Endothelial cell (in vitro differentiated cells): ENCODE results near the gene SMDT1. TPM values are rescaled to one million over a fixed set of nuclear protein-coding genes. Genes with fewer than 3 reads are reported as not detected.

ENCODE experiments used
- DNase-seq: peaks from one replicate; pipeline ENCODE4 v3.0.0; 2021; ENCODE audit warnings: low spot score
- H3K27ac Mint-ChIP-seq: one replicate; pipeline ENCODE4 v1.8.0; 2021; ENCODE audit warnings: mixed read lengths, inconsistent platforms; ENCODE audit not compliant: unreplicated experiment
- H3K27me3 Mint-ChIP-seq: one replicate; pipeline ENCODE4 v1.8.0; 2021; ENCODE audit warnings: mild to moderate bottlenecking, moderate library complexity, mixed read lengths, inconsistent platforms; ENCODE audit not compliant: unreplicated experiment
- H3K36me3 Mint-ChIP-seq: one replicate; pipeline ENCODE4 v1.8.0; 2021; ENCODE audit warnings: mild to moderate bottlenecking, low read depth, mixed read lengths, inconsistent platforms; ENCODE audit not compliant: unreplicated experiment
- H3K4me1 Mint-ChIP-seq: one replicate; pipeline ENCODE4 v1.8.0; 2021; ENCODE audit warnings: mild to moderate bottlenecking, mixed read lengths, inconsistent platforms; ENCODE audit not compliant: unreplicated experiment
- H3K4me3 Mint-ChIP-seq: one replicate; pipeline ENCODE4 v1.8.0; 2021; ENCODE audit warnings: mild to moderate bottlenecking, mixed read lengths, inconsistent platforms; ENCODE audit not compliant: unreplicated experiment
- H3K9me3 Mint-ChIP-seq: one replicate; pipeline ENCODE4 v1.8.0; 2021; ENCODE audit warnings: mixed read lengths, inconsistent platforms; ENCODE audit not compliant: unreplicated experiment
- CTCF ChIP-seq: fragments of 200-600 bp; sonication (generic); IDR thresholded peaks from one replicate; pipeline ENCODE4 v1.5.0; 2021; ENCODE audit warnings: antibody characterized with exemption; ENCODE audit not compliant: unreplicated experiment
- total RNA-seq: library from RNA; stranded (reverse); fragmentation: NEBNext Ultra II Directional; extraction: Animal tissue kit (Norgen Biotek cat#: 25700); gene quantifications from one replicate; pipeline ENCODE4 v1.2.1, GENCODE V29; 2021; ENCODE audit not compliant: unreplicated experiment

Gene SMDT1
- total RNA-seq, 1 donor from 2014 or later: 61.1 TPM

GRCh38 chr22:42080287-42080686 lies 787 bp downstream of the SMDT1 start:
- peaks cover 5% of the 10 kb centered on the region for H3K27me3 Mint-ChIP-seq
- TF ChIP-seq CTCF: no peak
- H3K4me3 Mint-ChIP-seq: peak overlapping the region; percentile 97
- H3K4me1 Mint-ChIP-seq: peaks cover 25% of the 10 kb centered on the region
- H3K36me3 Mint-ChIP-seq: peaks cover 14% of the 10 kb centered on the region
- H3K27ac Mint-ChIP-seq: peak overlapping the region; percentile 84
- DNase-seq: no peak
- H3K9me3 Mint-ChIP-seq: no peaks in the 10 kb centered on the region

GRCh38 chr22:42083119-42083518 lies 3.6 kb downstream of the SMDT1 start:
- TF ChIP-seq CTCF: no peak
- no peaks in the 10 kb centered on the region for H3K9me3 Mint-ChIP-seq
- H3K27ac Mint-ChIP-seq: no peak overlapping the region
- no peak for DNase-seq
- H3K4me3 Mint-ChIP-seq: no peak overlapping the region
- peaks cover 19% of the 10 kb centered on the region for H3K4me1 Mint-ChIP-seq
- H3K27me3 Mint-ChIP-seq: peaks cover 5% of the 10 kb centered on the region
- H3K36me3 Mint-ChIP-seq: peaks cover 17% of the 10 kb centered on the region

GRCh38 chr22:42084874-42085273 lies 5.4 kb downstream of the SMDT1 start:
- Mint-ChIP-seq H3K36me3 (peaks cover 26% of the 10 kb centered on the region), H3K9me3 (no peaks in the 10 kb centered on the region), H3K27ac (no peak overlapping the region), H3K4me1 (peaks cover 15% of the 10 kb centered on the region), H3K27me3 (peaks cover 2% of the 10 kb centered on the region), H3K4me3 (no peak overlapping the region)
- no peak for TF ChIP-seq CTCF
- DNase-seq: no peak

GRCh38 chr22:42086051-42086450 lies 6.6 kb downstream of the SMDT1 start:
- TF ChIP-seq CTCF: no peak
- Mint-ChIP-seq H3K9me3 (no peaks in the 10 kb centered on the region), H3K4me1 (peaks cover 8% of the 10 kb centered on the region), H3K27ac (no peak overlapping the region), H3K36me3 (peaks cover 26% of the 10 kb centered on the region), H3K4me3 (peak overlapping the region; percentile 31), H3K27me3 (peaks cover 2% of the 10 kb centered on the region)
- no peak for DNase-seq

- H3K9me3 Mint-ChIP-seq: no peaks in the 10 kb centered on the region
- peaks cover 2% of the 10 kb centered on the region for H3K27me3 Mint-ChIP-seq
- H3K36me3 Mint-ChIP-seq: peaks cover 12% of the 10 kb centered on the region
- peak within 1 kb of the TSS; percentile 96 for H3K27ac Mint-ChIP-seq
- H3K4me1 Mint-ChIP-seq: peaks cover 12% of the 10 kb centered on the region
- TF ChIP-seq CTCF: peak; percentile 64
- DNase-seq: peak; percentile 99
- H3K4me3 Mint-ChIP-seq: peak within 1 kb of the TSS; percentile 97
Observed at GRCh38 chr22:42090596-42091454, 11.3 kb downstream of the SMDT1 start, which contains the start of gene NDUFA6. Gene NDUFA6, minus strand, starts transcription at chr22:42090772. Its CDS starts 28 bp downstream, at chr22:42090744.
